ENCODE results near the gene UCN3.
A peak's percentile ranks its signal among the peaks of the same experiment; 100 is the strongest.

UCN3 gene

GRCh38 chr10:5412277-5412941 is 47.6 kb downstream of the UCN3 start, which contains the start of gene NET1 (continued):
- TF ChIP-seq ZNF639 (tag by site-specific recombination; IDR thresholded peaks at IDR 0.05) (no peak), TSHZ1 (tag by site-specific recombination; IDR thresholded peaks at IDR 0.05; ENCODE audit: borderline replicate concordance) (no peak), SETDB1 (IDR thresholded peaks at IDR 0.05; ENCODE audit: insufficient read length, low read length) (no peak), SP2 (tag by site-specific recombination; IDR thresholded peaks at IDR 0.05) (peak; percentile 67), ELK4 (IDR thresholded peaks at IDR 0.05; ENCODE audit: borderline replicate concordance, low read depth, low read length) (no peak), ZNF768 (tag by site-specific recombination; IDR thresholded peaks at IDR 0.05) (no peak), ZNF645 (tag by site-specific recombination; IDR thresholded peaks at IDR 0.05) (no peak), ZNF140 (tag by site-specific recombination; IDR thresholded peaks at IDR 0.05) (no peak), KLF1 (tag by site-specific recombination; IDR thresholded peaks at IDR 0.05) (0 out of 2 replicates have a peak, but pooled peaks have one; percentile 25), ZNF621 (tag by site-specific recombination; IDR thresholded peaks at IDR 0.05) (no peak), PRDM4 (tag by site-specific recombination; IDR thresholded peaks at IDR 0.05) (0 out of 2 replicates have a peak, but pooled peaks have one; percentile 24), ZNF26 (tag by site-specific recombination; IDR thresholded peaks at IDR 0.05) (no peak), KLF10 (tag by site-specific recombination; IDR thresholded peaks at IDR 0.05) (no peak), ZBTB21 (tag by site-specific recombination; IDR thresholded peaks at IDR 0.05) (no peak), GFI1B (tag by site-specific recombination; IDR thresholded peaks at IDR 0.05) (no peak), KLF9 (tag by site-specific recombination; IDR thresholded peaks at IDR 0.05; ENCODE audit: low read depth) (0 out of 2 replicates have a peak, but pooled peaks have one; percentile 34), ZBTB10 (tag by site-specific recombination; IDR thresholded peaks at IDR 0.05) (0 out of 2 replicates have a peak, but pooled peaks have one; percentile 20), TCF7L2 (IDR thresholded peaks at IDR 0.05; ENCODE audit: borderline replicate concordance, low read depth, low read length) (no peak), ZNF571 (tag by site-specific recombination; IDR thresholded peaks at IDR 0.05) (no peak), ZBTB20 (tag by site-specific recombination; IDR thresholded peaks at IDR 0.05) (peak; percentile 42; the same call in 1 of the 2 replicates), HOXD13 (CRISPR knock-in tag; IDR thresholded peaks at IDR 0.05; ENCODE audit: borderline replicate concordance) (no peak), ZNF624 (tag by site-specific recombination; IDR thresholded peaks at IDR 0.05) (no peak), ZNF2 (tag by site-specific recombination; IDR thresholded peaks at IDR 0.05) (0 out of 2 replicates have a peak, but pooled peaks have one; percentile 21), ZSCAN16 (tag by site-specific recombination; IDR thresholded peaks at IDR 0.05) (no peak), ZNF416 (tag by site-specific recombination; IDR thresholded peaks at IDR 0.05) (no peak), RBAK (tag by site-specific recombination; IDR thresholded peaks at IDR 0.05) (no peak)

Measured in HEK293 (cell line).